ENCODE measurements around the gene MTRF1L. TPM values are rescaled to one million over a fixed set of nuclear protein-coding genes. Genes with fewer than 3 reads are reported as not detected.

Gene MTRF1L
- total RNA-seq, 1 experiment from 2014 or later, result 15.9 TPM

DNA sequence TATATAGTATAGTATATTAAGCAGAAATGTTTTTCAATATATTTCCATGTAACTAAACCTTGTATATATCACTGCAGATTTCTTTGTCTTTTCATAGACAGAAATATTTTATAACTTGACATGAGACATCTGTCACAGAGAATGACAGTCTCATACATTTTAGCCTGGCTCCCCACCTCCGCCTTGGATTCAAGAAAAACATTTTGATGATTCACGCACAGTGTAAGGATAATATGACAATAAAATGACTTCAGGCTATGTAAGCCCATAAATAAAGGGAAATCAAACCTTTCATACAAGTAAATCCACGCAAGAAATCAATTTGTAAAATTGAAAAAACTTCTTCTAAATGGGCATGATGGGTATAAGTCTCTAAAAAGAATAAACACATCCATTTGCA lies 56.0 kb downstream of the MTRF1L start:
- no peak overlapping the region for H3K27ac Mint-ChIP-seq (ENCODE audit: unreplicated experiment)
- no peak overlapping the region for H3K4me3 Mint-ChIP-seq (ENCODE audit: low read depth, unreplicated experiment)
- DNase-seq, result no peak
- intact Hi-C loops (cut with micrococcal nuclease; ENCODE audit: unreplicated experiment), result no loop called here
- H3K27me3 Mint-ChIP-seq (ENCODE audit: unreplicated experiment), result no peaks in the 10 kb centered on the region
- H3K36me3 Mint-ChIP-seq (ENCODE audit: insufficient read depth, unreplicated experiment), result no peaks in the 10 kb centered on the region
- TF ChIP-seq, protein P1, sequence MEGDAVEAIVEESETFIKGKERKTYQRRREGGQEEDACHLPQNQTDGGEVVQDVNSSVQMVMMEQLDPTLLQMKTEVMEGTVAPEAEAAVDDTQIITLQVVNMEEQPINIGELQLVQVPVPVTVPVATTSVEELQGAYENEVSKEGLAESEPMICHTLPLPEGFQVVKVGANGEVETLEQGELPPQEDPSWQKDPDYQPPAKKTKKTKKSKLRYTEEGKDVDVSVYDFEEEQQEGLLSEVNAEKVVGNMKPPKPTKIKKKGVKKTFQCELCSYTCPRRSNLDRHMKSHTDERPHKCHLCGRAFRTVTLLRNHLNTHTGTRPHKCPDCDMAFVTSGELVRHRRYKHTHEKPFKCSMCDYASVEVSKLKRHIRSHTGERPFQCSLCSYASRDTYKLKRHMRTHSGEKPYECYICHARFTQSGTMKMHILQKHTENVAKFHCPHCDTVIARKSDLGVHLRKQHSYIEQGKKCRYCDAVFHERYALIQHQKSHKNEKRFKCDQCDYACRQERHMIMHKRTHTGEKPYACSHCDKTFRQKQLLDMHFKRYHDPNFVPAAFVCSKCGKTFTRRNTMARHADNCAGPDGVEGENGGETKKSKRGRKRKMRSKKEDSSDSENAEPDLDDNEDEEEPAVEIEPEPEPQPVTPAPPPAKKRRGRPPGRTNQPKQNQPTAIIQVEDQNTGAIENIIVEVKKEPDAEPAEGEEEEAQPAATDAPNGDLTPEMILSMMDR (IDR thresholded peaks at IDR 0.05; ENCODE audit: unreplicated experiment), result no peak
- peaks cover 7% of the 10 kb centered on the region for H3K4me1 Mint-ChIP-seq (ENCODE audit: low read depth, unreplicated experiment)
- CTCF ChIA-PET, result no interaction called here
- no TSS peak for BruUV-seq (replicated peaks)
- H3K9me3 Mint-ChIP-seq (ENCODE audit: low read depth, unreplicated experiment), result no peaks in the 10 kb centered on the region

DNA sequence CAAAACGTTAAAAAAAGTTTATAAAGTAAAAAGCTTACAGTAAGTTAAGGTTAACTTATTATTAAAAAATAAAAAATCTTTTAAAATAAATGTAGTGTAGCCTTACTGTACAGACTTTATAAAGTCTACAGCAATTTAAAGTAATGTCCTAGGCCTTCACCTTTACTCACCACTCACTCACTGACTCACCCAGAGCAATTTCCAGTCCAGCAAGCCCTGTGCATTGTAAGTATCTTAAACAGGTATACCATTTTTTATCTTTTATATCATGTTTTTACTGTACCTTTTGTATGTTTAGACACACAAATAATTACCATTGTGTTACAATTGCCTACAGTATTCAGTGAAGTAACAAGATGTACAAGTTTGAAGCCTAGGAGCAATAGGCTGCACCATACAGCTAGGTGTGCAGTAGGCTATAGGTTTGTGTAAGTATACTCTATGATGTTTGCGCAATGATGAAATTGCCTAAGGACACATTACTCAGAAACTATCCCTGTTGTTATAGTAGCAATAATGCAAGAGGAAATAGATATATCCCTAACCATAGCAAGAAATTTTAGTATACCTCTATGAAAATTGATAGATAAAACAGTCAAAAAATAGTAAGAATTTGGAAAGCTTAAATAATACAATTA lies 59.1 kb downstream of the MTRF1L start:
- intact Hi-C loops (cut with micrococcal nuclease; ENCODE audit: unreplicated experiment), result no loop called here
- TF ChIP-seq, protein P1 (IDR thresholded peaks at IDR 0.05; ENCODE audit: unreplicated experiment), result no peak
- no peak for DNase-seq
- no peaks in the 10 kb centered on the region for H3K9me3 Mint-ChIP-seq (ENCODE audit: low read depth, unreplicated experiment)
- H3K4me1 Mint-ChIP-seq (ENCODE audit: low read depth, unreplicated experiment), result peaks cover 7% of the 10 kb centered on the region
- no peaks in the 10 kb centered on the region for H3K36me3 Mint-ChIP-seq (ENCODE audit: insufficient read depth, unreplicated experiment)
- H3K27me3 Mint-ChIP-seq (ENCODE audit: unreplicated experiment), result peaks cover 11% of the 10 kb centered on the region
- CTCF ChIA-PET, result no interaction called here
- BruUV-seq (replicated peaks), result no TSS peak
- no peak overlapping the region for H3K27ac Mint-ChIP-seq (ENCODE audit: unreplicated experiment)
- no peak overlapping the region for H3K4me3 Mint-ChIP-seq (ENCODE audit: low read depth, unreplicated experiment)

DNA sequence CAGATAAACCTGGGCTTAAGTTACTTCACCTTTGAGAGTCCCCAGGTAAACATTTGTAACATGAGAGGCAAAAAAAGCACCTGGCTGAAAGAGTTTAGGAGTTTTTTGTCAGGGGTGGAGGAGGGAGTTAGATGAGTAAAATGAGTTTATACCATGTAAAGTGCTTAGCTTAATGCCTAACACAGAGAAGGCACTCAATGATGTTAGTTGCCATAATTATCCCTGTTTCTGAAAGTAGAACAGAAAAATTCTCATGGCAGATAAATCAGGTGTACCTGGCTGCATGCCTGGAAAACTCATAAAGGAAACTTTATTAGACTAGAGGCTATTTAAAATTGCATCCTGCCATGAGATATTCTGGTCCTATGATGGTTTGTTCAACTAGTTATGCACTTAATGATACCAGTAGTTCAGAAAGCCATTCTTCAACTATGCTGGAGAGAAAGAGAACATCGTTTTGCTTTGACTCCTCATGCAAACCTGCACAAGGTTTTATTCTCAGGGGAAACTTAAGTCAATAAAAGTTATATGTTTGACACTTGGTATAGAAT lies 60.1 kb downstream of the MTRF1L start:
- no peak for DNase-seq
- Mint-ChIP-seq H3K9me3 (ENCODE audit: low read depth, unreplicated experiment) (no peaks in the 10 kb centered on the region), H3K4me3 (ENCODE audit: low read depth, unreplicated experiment) (no peak overlapping the region), H3K27me3 (ENCODE audit: unreplicated experiment) (peaks cover 20% of the 10 kb centered on the region), H3K27ac (ENCODE audit: unreplicated experiment) (no peak overlapping the region), H3K36me3 (ENCODE audit: insufficient read depth, unreplicated experiment) (no peaks in the 10 kb centered on the region), H3K4me1 (ENCODE audit: low read depth, unreplicated experiment) (no peaks in the 10 kb centered on the region)
- intact Hi-C loops (cut with micrococcal nuclease; ENCODE audit: unreplicated experiment), result no loop called here
- BruUV-seq (replicated peaks), result no TSS peak
- CTCF ChIA-PET, result no interaction called here
- TF ChIP-seq, protein P1 (IDR thresholded peaks at IDR 0.05; ENCODE audit: unreplicated experiment), result no peak

DNA sequence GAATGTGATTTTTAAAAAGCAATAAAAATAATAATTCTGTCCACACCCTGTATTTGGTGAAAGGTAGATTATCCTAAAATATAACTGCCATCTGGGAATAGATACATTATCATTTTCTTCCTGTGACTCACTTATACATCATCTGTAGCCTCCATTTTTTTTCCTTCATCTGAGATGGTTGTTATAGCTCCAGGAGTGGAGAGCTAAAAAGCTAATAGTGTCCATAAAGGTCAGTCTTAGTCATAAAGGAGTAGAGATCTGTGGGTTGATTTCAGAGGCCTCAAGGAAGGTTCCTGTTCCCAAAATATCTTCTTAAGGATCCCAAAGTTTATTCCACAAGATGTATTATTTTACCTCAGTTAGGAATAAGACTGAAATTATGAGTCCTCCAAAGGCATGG lies 60.8 kb downstream of the MTRF1L start:
- peaks cover 24% of the 10 kb centered on the region for H3K27me3 Mint-ChIP-seq (ENCODE audit: unreplicated experiment)
- H3K27ac Mint-ChIP-seq (ENCODE audit: unreplicated experiment), result no peak overlapping the region
- no peaks in the 10 kb centered on the region for H3K36me3 Mint-ChIP-seq (ENCODE audit: insufficient read depth, unreplicated experiment)
- H3K4me3 Mint-ChIP-seq (ENCODE audit: low read depth, unreplicated experiment), result no peak overlapping the region
- CTCF ChIA-PET, result no interaction called here
- no peak for DNase-seq
- H3K4me1 Mint-ChIP-seq (ENCODE audit: low read depth, unreplicated experiment), result no peaks in the 10 kb centered on the region
- TF ChIP-seq, protein P1 (IDR thresholded peaks at IDR 0.05; ENCODE audit: unreplicated experiment), result no peak
- BruUV-seq (replicated peaks), result no TSS peak
- H3K9me3 Mint-ChIP-seq (ENCODE audit: low read depth, unreplicated experiment), result no peaks in the 10 kb centered on the region
- intact Hi-C loops (cut with micrococcal nuclease; ENCODE audit: unreplicated experiment), result no loop called here

Other genes starting within 250 kb of the MTRF1L start
- gene FBXO5, start 19.7 kb downstream of the MTRF1L start, total RNA-seq (2022), result 17.6 and 21.1 TPM in 2 replicates
- 0.64 and 0.78 TPM in 2 replicates for gene RGS17, start 128.6 kb upstream of the MTRF1L start, total RNA-seq (2022)

All from Calu3 (cell line).